Neural cell (in vitro differentiated cells): Measurements from ENCODE around the gene PSMD13.

ENCODE experiments used
- CTCF ChIP-seq: fragments of 450-650 bp; IDR thresholded peaks from 2 replicates; pipeline ENCODE4 v1.5.1; 2014; ENCODE audit warnings: antibody characterized with exemption, mild to moderate bottlenecking, moderate library complexity; ENCODE audit not compliant: poor library complexity, severe bottlenecking
- EZH2 ChIP-seq: fragments of 200-600, 300-800 bp; shearing (Covaris generic), sonication (generic); IDR thresholded peaks from 2 replicates; pipeline ENCODE4 v1.6.1; 2014; ENCODE audit warnings: antibody characterized with exemption, low read length, borderline replicate concordance, mild to moderate bottlenecking; ENCODE audit not compliant: insufficient read depth, poor library complexity, severe bottlenecking
- POLR2AphosphoS5 ChIP-seq: IDR thresholded peaks from 2 replicates; pipeline ENCODE4 v1.6.1; 2012
- REST ChIP-seq: IDR thresholded peaks from 2 replicates; pipeline ENCODE4 v1.6.1; 2012; ENCODE audit warnings: borderline replicate concordance
- TAF1 ChIP-seq: IDR thresholded peaks from 2 replicates; pipeline ENCODE4 v1.6.1; 2012; ENCODE audit warnings: low read depth

GRCh38 chr11:250274-250673 lies 13.5 kb downstream of the PSMD13 start:
- TF ChIP-seq CTCF: no peak
- no peak for TF ChIP-seq TAF1
- TF ChIP-seq REST: no peak
- TF ChIP-seq POLR2AphosphoS5: no peak
- no peak for TF ChIP-seq EZH2
